GM18861 (cell line): Measurements from ENCODE around the gene CAD.
"Not testable (repeated sequence)": the region's sequence is repeated elsewhere in the genome, so short reads cannot be mapped to it uniquely, and the experiment has no call there.

Experiments
- ATAC-seq: cut with Tn5 transposase; IDR thresholded peaks from one replicate; pipeline ENCODE4 v1.9.1; 2021; ENCODE audit not compliant: unreplicated experiment

Gene CAD

DNA sequence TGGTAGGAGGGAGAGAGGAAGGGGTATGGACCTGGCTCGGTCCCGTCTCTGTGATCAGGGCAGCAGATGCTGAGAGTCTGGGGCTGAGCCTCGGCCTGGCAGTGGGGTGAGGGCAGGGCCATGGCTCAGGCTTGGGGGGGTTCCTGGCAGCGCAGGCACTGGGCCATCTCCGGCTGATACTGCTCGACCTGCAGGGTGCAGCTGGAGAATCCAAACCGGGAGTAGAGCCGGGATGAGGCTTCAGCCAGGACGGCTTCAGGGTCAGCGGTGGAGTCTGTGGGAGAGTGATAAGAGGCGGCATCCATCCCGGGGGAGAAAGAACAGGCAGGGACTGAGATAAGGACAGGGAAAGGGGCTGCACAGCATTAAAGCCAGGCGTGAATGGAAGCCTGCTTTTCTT lies 38.0 kb downstream of the CAD start:
- no peak for ATAC-seq

DNA sequence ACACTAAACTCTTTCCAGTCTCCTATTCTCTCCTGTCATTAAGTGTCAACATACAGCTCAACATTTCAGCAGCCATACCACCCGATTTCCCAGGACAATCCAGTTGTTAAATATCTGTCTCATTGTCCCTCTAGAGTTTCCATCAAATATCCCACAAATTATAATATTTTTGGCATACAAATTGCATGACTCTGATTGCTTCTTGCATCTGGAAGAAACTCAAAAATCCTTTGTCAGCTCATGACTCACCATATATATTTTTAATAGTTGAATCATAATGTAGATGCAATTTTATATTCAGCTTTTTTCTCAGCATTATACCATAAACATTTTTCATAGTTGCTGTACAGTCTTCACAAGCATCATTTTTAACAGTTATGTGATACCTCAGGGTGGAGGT lies 38.5 kb downstream of the CAD start:
- ATAC-seq, result no peak

DNA sequence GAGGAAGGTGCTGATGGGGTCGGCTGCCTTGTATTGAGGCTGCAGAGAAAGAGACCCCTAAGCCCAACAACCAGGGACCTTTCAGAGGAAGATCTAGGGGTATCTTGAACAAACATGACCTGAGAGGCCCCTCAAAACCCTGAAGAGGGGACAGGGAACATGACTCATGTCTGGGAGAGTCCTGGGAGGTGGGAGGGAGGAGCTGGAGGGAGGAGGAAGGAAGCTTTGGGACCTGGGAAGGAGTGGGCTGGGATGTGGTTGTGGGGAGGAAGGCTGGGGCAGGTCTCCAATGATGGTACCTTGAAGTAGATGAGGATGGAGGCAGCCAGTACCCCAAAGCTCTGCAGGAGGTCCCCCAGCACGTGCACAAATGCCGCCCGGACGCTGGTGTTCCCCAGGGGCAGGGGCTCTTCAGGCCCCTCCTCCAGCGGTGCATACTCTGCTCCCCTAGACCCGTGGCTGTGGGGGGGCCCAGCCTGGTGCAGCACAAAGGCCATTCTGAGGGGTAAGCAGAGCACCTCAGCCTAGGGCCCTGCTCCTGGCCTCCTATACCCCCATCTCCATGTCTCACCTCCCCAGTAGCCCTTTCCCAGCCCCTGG lies 39.8 kb downstream of the CAD start:
- no peak for ATAC-seq

DNA sequence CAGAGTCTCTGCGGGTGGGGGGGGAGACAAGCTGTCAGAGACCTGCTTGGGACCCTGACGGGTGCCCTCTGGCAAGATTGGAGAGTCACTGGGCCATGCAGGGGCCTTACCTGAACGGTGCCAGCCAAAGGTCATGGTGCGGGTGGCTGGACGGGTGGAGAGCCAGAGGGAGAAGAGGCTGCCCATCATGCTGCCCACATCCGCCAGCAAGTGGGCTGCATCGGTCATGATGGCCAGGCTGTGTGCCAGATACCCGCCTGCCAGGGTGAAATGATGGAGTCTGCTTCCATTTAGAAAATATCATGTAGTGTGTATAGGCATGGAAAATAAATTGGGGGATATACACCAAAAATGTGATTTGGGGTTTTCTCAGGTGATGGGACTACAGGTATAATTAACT lies 40.9 kb downstream of the CAD start:
- ATAC-seq, result no peak

DNA sequence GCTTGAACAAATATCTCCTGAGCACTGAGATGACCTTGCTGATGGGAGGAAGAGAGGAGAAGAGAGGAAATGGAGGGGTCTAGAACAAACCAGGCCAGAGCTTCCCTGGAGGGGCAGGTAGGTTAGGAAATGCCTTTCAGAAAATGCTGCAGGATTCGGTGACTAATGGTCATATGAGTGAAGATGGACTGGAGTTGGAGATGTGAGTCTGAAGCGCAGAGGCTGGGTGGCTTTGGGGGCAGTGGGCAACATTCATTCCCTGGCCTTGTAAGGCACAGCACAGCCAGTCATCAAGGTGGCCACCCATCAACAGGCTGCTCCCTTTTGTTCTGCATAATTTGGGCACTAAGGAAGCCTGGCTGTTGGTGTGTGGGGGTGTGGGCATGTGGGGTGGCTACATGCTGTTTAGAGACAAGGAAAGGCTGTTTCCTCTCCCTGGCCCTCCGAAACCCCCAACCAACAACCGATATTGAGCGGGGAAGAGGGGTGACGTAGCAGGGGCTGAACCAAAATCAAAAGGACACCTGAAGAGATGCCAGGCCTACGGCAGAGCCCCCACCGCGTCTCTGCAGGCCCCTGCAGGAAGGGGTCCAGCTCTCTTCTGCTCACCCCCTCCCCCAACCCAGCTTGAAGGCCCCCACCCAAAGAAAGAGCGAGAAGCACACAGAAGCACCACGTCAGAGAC lies 44.2 kb downstream of the CAD start:
- ATAC-seq, result no peak

DNA sequence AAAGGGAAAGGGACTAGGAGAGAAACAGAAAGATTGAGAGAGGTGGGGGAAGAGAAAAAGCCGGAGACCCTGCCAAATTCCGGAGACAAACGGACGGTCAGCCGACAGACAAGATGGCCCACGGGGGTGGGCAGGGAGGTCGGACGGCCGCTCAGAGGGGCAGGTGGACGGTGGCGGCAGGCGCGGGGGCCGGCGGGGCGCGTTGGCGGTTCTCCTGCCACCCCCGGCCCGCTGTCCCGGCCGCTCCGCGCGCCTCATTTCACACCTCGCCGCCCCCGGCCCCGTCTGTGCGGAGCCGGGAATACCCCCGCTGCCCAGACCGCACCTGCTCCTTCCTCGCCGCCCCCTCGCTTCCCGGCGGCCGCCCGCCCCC lies 44.7 kb downstream of the CAD start:
- ATAC-seq, result no peak

DNA sequence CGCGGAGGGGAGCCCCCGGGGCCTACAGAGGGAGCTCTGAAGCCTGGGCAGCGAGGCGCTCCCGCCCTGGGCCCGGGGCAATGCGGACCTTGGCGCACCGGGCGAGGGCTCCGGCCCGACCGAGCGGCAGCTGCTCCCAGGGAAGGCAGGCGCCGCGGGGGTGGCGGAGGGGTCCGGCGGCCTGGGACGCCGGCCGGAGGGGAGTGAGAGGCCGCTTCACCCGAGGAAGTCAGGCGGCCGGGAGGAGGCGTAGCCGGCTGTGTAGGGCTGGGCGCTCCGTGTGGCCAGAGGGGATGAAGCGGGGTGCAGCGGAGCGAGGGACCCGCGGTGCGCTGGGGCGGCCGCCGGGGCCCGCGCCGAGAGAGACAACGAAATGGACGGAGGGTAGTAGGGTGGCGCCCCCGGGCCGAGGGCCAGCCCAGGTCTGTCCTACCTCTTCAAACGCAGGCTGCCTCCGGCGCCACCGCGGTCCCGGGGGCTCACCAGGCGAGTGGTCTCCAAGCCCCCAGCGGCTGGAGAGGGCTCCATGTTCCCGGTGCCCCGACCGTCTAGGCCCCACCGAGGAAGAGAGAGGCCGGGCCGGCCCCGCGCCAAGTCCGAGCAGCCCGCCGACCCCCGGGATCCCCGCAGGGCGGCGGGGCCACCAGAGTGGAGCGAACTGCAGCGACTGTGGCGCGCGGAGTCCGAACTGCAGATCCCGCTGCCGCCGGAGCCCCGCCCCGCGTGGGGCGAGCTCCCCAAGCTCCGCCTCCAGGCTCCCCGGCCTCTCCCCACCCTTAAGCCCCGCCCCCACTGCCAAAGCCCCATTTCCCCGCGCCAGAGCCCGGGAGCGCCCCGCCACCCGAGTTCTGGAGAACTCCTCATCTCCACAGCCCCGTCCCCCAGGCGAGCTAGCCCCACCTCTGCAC lies 45.5 kb downstream of the CAD start, which contains the start of gene SLC30A3:
TSS of gene SLC30A3 (minus strand) at position 669 of the 908 bp plus-strand sequence. CDS start at position 528, 141 bp downstream.
- ATAC-seq, result no peak

DNA sequence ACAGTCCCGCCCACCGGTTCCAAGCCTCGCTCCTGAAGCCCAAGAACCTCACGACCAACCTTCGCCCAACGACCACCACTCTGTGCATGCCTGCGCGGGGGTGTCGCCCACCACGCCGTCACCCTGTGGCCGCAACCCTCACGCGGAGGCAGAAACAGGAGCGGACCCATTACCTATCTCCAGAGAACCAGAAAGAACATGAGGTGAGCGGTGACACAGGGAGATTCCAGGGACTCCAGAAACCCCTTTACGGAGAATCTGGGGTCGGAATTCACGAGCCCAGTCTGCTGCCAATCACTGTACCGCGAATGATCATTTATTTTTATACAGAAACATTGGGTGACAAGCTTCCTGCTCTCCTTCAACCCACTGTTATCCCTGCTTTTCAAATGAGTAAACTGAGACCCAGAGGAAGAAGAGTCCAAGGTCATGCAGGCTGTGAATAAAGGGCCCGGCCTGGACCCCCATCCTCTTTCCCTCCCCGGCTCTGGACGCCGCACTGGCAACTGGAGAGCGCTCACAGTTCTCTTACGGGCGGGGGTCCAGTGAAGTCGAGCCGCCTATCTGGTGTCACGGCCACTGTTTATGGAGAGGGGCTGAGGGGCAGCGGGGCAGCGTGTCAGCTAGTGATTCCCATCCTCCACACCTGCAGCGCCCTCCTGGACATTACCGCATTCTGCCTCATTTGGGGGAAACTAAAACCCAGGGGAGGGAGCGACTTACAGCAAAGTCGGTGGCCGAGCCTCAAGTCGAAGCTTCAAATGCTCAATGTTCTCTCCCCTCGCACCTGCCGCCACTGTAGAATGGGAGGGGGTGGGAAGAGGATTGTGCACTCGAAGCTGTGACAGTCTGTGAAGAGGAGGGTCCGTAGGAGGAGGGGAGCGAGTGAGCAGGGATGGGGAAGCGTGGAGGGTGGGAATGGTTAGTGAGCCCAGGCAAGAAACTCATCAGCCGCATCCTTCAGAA lies 46.4 kb downstream of the CAD start:
- ATAC-seq, result no peak

DNA sequence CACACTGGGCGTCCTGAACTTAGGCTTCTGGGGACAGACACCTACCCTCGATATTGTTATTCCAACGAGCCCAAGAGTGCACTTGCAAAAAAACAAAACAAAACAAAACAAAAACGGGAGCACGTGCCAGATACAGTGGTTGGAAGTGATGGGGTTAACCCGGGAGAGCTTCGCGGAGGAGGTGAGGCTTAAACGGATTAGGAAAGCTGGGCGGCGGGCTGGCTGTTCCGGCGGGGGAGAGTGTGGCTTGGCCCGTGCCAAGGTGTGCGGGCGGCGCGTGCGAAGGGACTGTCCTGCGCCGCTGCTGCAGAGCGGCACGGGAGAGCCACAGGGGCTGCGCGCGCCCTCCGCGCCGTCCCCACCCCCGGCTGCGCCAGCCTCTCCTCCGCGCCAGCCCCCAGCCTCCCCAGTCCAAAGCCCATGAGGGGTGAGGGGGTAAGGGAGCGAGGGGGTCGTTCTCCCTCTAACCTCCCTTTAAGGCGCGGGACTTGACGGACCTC lies 47.1 kb downstream of the CAD start:
- no peak for ATAC-seq

DNA sequence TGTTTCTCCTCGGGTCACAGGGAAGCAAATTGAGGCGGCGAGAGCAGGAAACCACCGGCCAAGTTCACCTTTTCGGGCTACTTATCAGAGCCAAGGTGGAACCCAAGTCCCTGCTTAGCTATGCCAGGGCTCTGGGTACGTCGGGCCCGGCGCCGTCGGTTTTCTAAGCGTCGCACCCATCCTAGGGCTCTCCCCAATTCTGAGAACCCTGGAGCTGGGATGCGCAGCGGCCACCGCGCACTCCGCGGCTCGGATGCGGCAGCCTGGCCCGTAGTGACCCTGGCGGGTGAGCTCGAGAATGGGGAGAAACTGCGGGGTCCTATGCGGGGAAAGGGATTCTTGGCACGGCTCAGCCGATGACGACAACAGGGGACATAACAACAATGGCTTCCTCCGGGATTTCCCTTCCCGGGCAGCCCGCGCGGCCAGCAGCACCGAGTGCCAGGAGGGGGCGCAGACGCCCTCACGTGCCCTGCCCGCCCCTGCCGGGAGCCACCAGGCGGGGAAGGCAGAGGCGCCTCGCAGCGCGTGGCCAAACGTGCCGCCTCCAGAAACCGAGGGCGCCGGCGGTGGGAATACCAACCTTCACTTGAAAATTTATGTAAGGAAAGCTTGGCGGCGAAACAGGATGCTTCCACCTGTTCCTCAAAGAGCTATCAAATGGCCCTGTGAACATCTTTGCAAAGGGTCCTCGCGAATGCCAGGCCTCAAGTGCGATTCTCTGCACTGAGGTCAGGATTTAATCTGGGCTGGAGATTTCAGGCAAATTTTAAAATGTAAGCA lies 47.8 kb downstream of the CAD start:
- ATAC-seq, result no peak

DNA sequence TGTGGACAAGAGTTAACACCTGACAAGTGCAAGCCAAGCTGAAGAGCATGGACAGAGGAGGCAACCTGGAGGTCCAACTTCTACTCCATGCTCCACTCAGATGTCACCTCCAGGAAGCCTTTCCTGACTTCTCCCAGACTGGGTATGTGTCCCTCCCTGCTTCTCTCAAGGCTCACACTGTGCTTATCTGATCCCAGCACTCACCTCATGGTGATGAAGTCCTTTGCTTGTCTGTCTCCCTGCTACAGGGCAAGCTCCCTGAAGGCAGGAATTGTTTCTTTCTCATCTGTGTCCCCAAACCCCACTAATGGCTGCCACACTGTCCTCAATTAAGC lies 48.3 kb downstream of the CAD start:
- no peak for ATAC-seq

DNA sequence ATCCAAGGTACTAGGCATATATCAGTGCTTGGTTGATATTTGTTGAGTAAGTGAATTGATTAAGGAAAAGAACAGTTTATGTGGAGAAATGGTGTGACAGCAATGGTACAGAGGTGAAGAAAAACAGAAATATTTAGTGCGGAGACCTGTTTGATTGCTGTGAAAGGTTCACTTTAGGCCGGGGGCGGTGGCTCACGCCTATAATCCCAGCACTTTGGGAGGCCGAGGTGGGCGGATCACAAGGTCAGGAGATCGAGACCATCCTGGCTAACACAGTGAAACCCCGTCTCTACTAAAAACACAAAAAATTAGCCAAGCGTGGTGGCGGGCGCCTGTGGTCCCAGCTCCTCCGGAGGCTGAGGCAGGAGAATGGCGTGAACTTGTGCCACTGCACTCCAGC lies 51.1 kb downstream of the CAD start:
- not testable (repeated sequence) for ATAC-seq

DNA sequence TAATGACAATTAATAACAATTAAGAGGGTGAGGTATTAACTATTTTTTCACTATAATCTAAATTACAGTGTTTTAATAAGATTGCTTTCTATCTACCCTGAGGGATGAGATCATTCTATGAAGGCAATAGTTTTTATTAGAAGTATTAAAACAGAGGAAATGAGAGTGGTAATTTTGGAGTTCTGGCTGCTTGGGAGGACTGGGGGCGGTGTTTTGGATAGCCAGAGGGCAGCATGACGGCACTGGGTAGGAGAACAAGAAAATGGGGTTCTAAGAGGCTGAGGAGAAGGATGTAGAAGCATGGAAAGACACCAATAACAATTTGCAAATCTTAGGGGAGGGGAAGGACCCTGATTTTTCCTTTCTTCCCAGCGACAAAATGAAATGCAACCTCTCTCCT lies 53.0 kb downstream of the CAD start:
- no peak for ATAC-seq

DNA sequence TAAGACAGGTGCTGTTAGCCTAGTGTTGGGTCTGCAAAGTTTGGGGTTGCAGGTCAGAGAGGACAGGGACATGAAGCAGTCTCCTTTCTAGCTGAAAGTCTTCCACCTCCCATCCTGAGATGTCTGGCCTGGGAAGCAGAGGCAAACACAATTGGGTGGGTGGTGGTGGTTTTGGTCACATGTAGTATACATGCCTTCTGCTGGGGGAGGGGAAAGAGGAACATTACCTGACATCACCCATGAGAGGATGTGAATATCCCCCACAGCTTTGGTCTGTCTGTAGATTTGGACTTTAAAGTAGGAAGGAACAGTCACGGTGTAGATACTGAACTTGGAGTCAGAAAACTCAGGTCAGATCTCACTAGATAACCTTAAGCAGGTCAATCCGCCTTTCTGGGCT lies 53.5 kb downstream of the CAD start:
- no peak for ATAC-seq

DNA sequence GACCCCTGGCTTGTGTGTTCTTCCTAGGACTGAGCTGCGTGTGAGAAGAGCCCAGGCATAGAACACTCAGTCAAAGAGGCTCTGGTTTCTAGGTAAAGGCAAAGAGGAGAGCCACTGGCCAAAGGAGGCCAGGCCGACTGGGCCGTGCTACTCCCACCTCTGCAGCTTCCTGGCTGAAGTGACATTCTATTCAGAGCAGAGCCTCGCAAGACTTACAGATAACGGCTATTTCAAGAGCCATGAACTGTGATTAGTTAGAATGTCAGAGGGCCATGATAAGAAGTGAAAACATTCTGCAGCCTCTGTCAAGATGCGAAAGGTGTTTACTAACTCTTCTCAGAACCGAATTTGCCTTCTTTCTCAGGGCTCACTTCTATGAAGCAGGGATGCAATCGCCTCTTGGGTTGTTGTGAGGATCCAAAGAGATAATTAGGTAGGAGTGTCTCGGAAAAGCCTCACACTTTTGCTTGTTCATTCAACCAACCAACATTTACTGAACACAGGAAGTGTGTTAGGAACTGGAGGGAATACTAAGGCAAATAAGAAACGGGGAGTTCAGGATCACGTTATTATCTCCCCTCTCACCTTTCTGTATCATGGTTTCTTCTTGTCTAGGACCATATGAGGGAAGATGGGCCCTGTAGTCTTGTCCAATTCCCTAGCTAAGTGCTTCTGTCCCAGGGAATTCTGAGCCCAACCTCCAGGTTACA lies 54.6 kb downstream of the CAD start:
- no peak for ATAC-seq

DNA sequence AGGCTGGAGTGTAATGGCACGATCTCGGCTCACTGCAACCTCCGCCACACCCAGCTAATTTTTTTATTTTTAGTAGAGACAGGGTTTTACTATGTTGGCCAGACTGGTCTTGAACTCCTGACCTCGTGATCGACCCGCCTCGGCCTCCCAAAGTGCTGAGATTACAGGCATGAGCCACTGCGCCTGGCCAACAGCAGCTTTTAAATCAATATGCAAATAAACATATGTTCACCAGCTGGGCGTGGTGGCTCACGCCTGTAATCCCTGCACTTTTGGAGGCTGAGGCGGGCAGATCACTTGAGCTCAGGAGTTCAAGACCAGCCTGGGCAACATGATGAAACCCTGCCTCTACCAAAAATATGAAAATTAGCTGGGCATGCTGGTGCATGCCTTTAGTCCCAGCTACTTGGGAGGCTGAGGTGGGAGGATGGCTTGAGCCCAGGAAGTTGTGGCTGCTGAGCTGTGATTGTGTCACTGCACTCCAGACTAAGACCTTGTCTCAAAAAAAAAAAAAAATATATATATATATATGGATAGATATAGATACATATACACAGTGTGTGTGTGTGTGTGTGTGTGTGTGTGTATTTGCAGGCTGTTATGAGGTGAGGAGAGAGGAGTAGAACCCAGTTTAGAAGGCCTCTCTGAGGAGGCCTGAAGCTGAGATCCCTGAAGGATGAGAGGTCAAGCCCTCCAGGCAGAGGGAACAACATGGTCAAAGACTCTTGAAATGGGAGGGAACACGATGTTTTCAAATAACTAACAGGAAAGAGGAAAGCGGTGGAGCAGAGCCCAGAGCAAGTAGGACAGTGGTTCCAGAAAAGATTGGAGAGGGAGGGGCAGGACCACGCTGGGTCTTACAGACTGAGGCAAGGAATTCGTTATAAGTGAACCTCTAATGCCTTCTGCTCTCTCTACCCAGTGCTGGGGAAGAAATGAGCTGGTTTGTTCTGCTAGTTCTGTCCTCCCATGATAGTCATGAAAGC lies 55.7 kb downstream of the CAD start:
- not testable (repeated sequence) for ATAC-seq

DNA sequence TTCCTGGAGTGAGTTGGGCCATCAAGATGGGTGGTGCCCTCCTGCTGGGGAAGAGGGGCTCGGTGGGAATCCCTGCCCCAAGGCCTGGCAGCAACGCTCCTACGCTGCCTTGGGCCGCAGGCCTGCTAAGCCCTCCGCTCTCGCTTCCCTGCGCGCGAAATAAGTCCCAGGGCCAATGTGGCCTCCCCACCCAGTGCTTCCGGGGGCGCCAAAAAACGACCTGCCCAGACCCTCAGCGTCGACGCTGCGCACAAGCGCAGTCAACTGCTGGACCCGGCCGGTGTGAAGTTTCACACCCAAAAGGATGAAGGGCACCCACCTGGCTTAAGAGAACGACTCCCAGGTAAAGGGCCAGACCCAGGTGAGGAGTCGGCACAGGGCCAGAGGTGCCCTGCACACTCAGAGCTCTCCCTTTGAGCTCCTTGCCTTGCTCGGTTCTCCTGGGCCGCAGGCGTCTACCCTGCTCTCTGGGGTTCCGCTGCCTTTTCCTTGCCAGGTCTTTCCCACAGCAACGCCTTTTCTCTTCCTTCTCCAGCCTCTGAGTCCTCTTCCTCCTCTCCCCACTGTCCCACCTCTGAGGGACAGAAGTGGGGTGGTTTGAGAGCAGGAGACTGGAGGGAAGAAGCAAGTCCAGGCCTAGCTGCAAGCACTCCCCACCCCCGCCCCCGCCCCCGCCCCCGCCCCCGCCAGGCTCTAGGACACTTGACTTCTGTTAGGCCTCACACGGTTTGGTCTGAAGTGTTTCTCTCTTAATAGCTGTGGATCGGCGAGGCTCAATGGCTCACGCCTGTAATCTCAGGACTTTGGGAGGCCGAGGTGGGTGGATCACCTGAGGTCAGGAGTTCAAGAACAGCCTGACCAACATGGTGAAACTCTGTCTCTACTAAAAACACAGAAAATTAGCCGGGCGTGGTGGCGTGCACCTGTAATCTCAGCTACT lies 58.3 kb downstream of the CAD start, which contains the start of gene DNAJC5G:
TSS of gene DNAJC5G (plus strand) at position 223 of the 940 bp plus-strand sequence. CDS start 1,296 bp downstream, outside the sequence.
- ATAC-seq, result no peak
